HL-60 (cell line): ENCODE measurements around the gene TNC.

ENCODE experiments used
- DNase-seq, 2 experiments: peaks; one replicate each; pipeline ENCODE4 v3.0.0-alpha.2; 2010 to 2020; ENCODE audit warnings: low read depth in 1 of 2, low spot score in 1 of 2
- H3K27ac ChIP-seq: fragments of 250-450 bp; sonication (Bioruptor Pico); replicated peaks from 2 replicates; pipeline ENCODE4 v1.5.1; 2020; ENCODE audit warnings: mild to moderate bottlenecking, moderate library complexity
- H3K27me3 ChIP-seq: fragments of 250-450 bp; sonication (Bioruptor Pico); 2 replicates; pipeline ENCODE4 v1.5.1; 2021; ENCODE audit warnings: mild to moderate bottlenecking, moderate library complexity; ENCODE audit not compliant: insufficient read depth, poor library complexity, severe bottlenecking
- H3K4me3 ChIP-seq: replicated peaks from 2 replicates; pipeline ENCODE4 v1.5.1; 2011; ENCODE audit warnings: mild to moderate bottlenecking, control low read depth, low read length; ENCODE audit not compliant: insufficient read depth
- CTCF ChIP-seq: IDR thresholded peaks from one replicate; pipeline ENCODE4 v1.5.1; 2011; ENCODE audit warnings: low read length, control low read depth, inconsistent platforms; ENCODE audit not compliant: insufficient read depth
- GABPA ChIP-seq: IDR thresholded peaks from 2 replicates; pipeline ENCODE4 v1.6.1; 2012; ENCODE audit warnings: low read depth
- POLR2AphosphoS5 ChIP-seq: IDR thresholded peaks from 2 replicates; pipeline ENCODE4 v1.6.1; 2012; ENCODE audit warnings: low read depth
- REST ChIP-seq: IDR thresholded peaks from 2 replicates; pipeline ENCODE4 v1.6.1; 2012; ENCODE audit warnings: low read depth; ENCODE audit not compliant: insufficient replicate concordance
- SPI1 ChIP-seq: IDR thresholded peaks from 2 replicates; pipeline ENCODE4 v1.6.1; 2012; ENCODE audit warnings: low read depth, mild to moderate bottlenecking, borderline replicate concordance

TNC gene

GRCh38 chr9:115086886-115087285 is 31.1 kb downstream of the TNC start:
- H3K4me3 ChIP-seq: no peak overlapping the region
- H3K27ac ChIP-seq: no peak overlapping the region
- no peak for DNase-seq
- peaks cover 2% of the 10 kb centered on the region for H3K27me3 ChIP-seq
- TF ChIP-seq REST (no peak), POLR2AphosphoS5 (no peak), CTCF (no peak), GABPA (no peak), SPI1 (no peak)

GRCh38 chr9:115086461-115086860 is 31.5 kb downstream of the TNC start:
- no peak for TF ChIP-seq CTCF
- TF ChIP-seq REST: no peak
- no peak for TF ChIP-seq POLR2AphosphoS5
- no peak for TF ChIP-seq SPI1
- TF ChIP-seq GABPA: no peak
- Histone ChIP-seq H3K4me3 (no peak overlapping the region), H3K27me3 (peaks cover 2% of the 10 kb centered on the region), H3K27ac (no peak overlapping the region)
- no peak for DNase-seq

- no peak overlapping the region for H3K4me3 ChIP-seq
- H3K27ac ChIP-seq: no peak overlapping the region
Observed at GRCh38 chr9:115085773-115086377, 32.1 kb downstream of the TNC start.

More at GRCh38 chr9:115085773-115086377, 32.1 kb downstream of the TNC start:
- DNase-seq: no peak
- peaks cover 2% of the 10 kb centered on the region for H3K27me3 ChIP-seq
- TF ChIP-seq REST (no peak), CTCF (no peak), SPI1 (no peak), GABPA (no peak), POLR2AphosphoS5 (no peak)
